A549 (cell line): ENCODE results near the gene PKD1.

Experiments
- CBX2 ChIP-seq: fragments of 200-600 bp; sonication (generic); IDR thresholded peaks from 2 replicates; pipeline ENCODE4 v1.6.1; 2016; ENCODE audit warnings: low read depth, mild to moderate bottlenecking, borderline replicate concordance
- CHD4 ChIP-seq: fragments of 200-600 bp; sonication (generic); IDR thresholded peaks from 2 replicates; pipeline ENCODE4 v1.6.1; 2016; ENCODE audit warnings: antibody characterized with exemption, mild to moderate bottlenecking, borderline replicate concordance
- EHMT2 ChIP-seq: fragments of 200-600 bp; sonication (generic); IDR thresholded peaks from 2 replicates; pipeline ENCODE4 v1.6.1; 2016; ENCODE audit warnings: antibody characterized with exemption, low read depth, mild to moderate bottlenecking, moderate library complexity
- EP300 ChIP-seq, 2 experiments: fragments of >200 bp; sonication (Bioruptor Twin); formaldehyde crosslinking; IDR thresholded peaks; 2 replicates in 1 of 2; 3 replicates in 1 of 2; pipeline ENCODE4 v1.6.1; 2016 to 2017
- FOSL2 ChIP-seq, 2 experiments: fragments of 450-650 bp in 1 of 2; fragments of >200 bp in 1 of 2; sonication (Bioruptor Twin) in 1 of 2; formaldehyde crosslinking; IDR thresholded peaks; 2 replicates each; pipeline versions ENCODE4 v1.5.0 to v1.6.1; 2016 to 2020; ENCODE audit warnings: mild to moderate bottlenecking in 1 of 2, moderate library complexity in 1 of 2
- JUN ChIP-seq, 2 experiments: fragments of >200 bp; sonication (Bioruptor Twin); formaldehyde crosslinking; IDR thresholded peaks; 2 replicates in 1 of 2; 3 replicates in 1 of 2; pipeline ENCODE4 v1.6.1; 2016 to 2017
- MAFK ChIP-seq: fragments of 450-650 bp; IDR thresholded peaks from 2 replicates; pipeline ENCODE4 v1.6.1; 2014; ENCODE audit not compliant: partially characterized antibody
- MAZ ChIP-seq: fragments of 150-350 bp; IDR thresholded peaks from 2 replicates; pipeline ENCODE4 v1.6.1; 2014; ENCODE audit warnings: antibody characterized with exemption, low read depth, low read length, borderline replicate concordance
- RAD21 ChIP-seq, 2 experiments: fragments of >200 bp in 1 of 2; sonication (Bioruptor Twin) in 1 of 2; formaldehyde crosslinking in 1 of 2; IDR thresholded peaks in 1 of 2; conservative IDR thresholded peaks in 1 of 2; 2 replicates in 1 of 2; 3 replicates in 1 of 2; pipeline ENCODE4 v1.6.1; 2012 to 2018; ENCODE audit warnings: inconsistent platforms in 1 of 2
- SREBF2 ChIP-seq: fragments of 450-650 bp; IDR thresholded peaks from 2 replicates; pipeline ENCODE4 v1.6.1; 2014; ENCODE audit warnings: mild to moderate bottlenecking, moderate library complexity
- TF ChIP-seq, protein P1 (sequence below): fragments of >200 bp; sonication (Bioruptor Twin); formaldehyde crosslinking; IDR thresholded peaks from 3 replicates; pipeline ENCODE4 v1.5.1; 2016
- TF ChIP-seq, protein P2 (sequence below): fragments of 200-600 bp; sonication (generic); IDR thresholded peaks from 2 replicates; pipeline ENCODE4 v1.6.1; 2016; ENCODE audit warnings: antibody characterized with exemption, mild to moderate bottlenecking, moderate library complexity
- TF ChIP-seq, protein P3 (sequence below): fragments of 450-650 bp; IDR thresholded peaks from 2 replicates; pipeline ENCODE4 v1.6.1; 2014; ENCODE audit warnings: antibody characterized with exemption
- TF ChIP-seq, protein P4 (sequence below): fragments of 150-350 bp; IDR thresholded peaks from 2 replicates; pipeline ENCODE4 v1.6.1; 2014; ENCODE audit warnings: low read depth, mild to moderate bottlenecking, low read length

DNA sequence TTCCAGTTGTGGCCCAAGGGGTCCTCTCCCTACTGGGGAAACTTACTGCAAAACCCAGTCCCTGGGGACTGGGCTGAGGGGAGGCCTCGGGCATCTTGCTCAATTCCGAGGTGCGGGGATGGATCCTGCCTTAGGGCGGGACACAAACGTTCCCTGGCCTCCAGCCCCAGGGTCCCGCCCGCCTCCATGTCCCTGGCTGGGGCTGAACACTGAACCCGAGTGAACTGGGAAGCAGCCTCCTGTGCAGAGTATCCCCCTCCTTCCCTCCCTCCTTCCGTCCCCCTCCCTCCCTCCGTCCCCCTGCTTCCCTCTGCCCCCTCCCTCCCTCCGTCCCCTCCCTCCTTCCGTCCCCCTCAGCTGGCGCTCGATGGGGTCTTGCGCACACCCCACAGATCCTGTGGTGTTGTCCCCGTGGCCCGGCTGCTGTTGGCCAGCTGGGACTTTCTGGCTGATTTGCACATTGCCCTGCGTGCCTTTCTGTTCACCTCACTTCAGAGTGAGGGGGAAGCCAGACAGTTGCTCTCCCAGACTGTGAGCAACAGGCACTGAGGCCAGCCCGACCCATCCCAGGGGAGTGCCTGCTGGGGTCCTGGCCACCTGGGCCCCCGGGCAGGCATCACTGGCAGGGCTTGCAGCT is 25.3 kb upstream of the PKD1 start:
- TF ChIP-seq MAFK (no peak), JUN (IDR thresholded peaks at IDR 0.05) (no peak), CBX2 (no peak), EP300 (IDR thresholded peaks at IDR 0.05) (no peak), MAZ (no peak), FOSL2 (IDR thresholded peaks at IDR 0.05) (no peak), FOSL2 (CRISPR knock-in tag; IDR thresholded peaks at IDR 0.05) (no peak), SREBF2 (no peak), RAD21 (conservative IDR thresholded peaks at IDR 0.05 in 1 of 2, IDR thresholded peaks at IDR 0.05 in 1 of 2) (no peak), EHMT2 (no peak), CHD4 (no peak)
- TF ChIP-seq, protein P1, sequence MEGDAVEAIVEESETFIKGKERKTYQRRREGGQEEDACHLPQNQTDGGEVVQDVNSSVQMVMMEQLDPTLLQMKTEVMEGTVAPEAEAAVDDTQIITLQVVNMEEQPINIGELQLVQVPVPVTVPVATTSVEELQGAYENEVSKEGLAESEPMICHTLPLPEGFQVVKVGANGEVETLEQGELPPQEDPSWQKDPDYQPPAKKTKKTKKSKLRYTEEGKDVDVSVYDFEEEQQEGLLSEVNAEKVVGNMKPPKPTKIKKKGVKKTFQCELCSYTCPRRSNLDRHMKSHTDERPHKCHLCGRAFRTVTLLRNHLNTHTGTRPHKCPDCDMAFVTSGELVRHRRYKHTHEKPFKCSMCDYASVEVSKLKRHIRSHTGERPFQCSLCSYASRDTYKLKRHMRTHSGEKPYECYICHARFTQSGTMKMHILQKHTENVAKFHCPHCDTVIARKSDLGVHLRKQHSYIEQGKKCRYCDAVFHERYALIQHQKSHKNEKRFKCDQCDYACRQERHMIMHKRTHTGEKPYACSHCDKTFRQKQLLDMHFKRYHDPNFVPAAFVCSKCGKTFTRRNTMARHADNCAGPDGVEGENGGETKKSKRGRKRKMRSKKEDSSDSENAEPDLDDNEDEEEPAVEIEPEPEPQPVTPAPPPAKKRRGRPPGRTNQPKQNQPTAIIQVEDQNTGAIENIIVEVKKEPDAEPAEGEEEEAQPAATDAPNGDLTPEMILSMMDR = no peak
- TF ChIP-seq, protein P2, sequence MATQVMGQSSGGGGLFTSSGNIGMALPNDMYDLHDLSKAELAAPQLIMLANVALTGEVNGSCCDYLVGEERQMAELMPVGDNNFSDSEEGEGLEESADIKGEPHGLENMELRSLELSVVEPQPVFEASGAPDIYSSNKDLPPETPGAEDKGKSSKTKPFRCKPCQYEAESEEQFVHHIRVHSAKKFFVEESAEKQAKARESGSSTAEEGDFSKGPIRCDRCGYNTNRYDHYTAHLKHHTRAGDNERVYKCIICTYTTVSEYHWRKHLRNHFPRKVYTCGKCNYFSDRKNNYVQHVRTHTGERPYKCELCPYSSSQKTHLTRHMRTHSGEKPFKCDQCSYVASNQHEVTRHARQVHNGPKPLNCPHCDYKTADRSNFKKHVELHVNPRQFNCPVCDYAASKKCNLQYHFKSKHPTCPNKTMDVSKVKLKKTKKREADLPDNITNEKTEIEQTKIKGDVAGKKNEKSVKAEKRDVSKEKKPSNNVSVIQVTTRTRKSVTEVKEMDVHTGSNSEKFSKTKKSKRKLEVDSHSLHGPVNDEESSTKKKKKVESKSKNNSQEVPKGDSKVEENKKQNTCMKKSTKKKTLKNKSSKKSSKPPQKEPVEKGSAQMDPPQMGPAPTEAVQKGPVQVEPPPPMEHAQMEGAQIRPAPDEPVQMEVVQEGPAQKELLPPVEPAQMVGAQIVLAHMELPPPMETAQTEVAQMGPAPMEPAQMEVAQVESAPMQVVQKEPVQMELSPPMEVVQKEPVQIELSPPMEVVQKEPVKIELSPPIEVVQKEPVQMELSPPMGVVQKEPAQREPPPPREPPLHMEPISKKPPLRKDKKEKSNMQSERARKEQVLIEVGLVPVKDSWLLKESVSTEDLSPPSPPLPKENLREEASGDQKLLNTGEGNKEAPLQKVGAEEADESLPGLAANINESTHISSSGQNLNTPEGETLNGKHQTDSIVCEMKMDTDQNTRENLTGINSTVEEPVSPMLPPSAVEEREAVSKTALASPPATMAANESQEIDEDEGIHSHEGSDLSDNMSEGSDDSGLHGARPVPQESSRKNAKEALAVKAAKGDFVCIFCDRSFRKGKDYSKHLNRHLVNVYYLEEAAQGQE = no peak
- TF ChIP-seq, protein P3, sequence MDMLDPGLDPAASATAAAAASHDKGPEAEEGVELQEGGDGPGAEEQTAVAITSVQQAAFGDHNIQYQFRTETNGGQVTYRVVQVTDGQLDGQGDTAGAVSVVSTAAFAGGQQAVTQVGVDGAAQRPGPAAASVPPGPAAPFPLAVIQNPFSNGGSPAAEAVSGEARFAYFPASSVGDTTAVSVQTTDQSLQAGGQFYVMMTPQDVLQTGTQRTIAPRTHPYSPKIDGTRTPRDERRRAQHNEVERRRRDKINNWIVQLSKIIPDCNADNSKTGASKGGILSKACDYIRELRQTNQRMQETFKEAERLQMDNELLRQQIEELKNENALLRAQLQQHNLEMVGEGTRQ = no peak
- TF ChIP-seq, protein P4, sequence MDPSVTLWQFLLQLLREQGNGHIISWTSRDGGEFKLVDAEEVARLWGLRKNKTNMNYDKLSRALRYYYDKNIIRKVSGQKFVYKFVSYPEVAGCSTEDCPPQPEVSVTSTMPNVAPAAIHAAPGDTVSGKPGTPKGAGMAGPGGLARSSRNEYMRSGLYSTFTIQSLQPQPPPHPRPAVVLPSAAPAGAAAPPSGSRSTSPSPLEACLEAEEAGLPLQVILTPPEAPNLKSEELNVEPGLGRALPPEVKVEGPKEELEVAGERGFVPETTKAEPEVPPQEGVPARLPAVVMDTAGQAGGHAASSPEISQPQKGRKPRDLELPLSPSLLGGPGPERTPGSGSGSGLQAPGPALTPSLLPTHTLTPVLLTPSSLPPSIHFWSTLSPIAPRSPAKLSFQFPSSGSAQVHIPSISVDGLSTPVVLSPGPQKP = no peak
